ENCODE data around the gene DDB1. TPM values are rescaled to one million over a fixed set of nuclear protein-coding genes. Genes with fewer than 3 reads are reported as not detected.
A peak's percentile ranks its signal among the peaks of the same experiment; 100 is the strongest.

The DDB1 gene
- total RNA-seq, 4 donors from 2014 or later, result 175 to 215 (median 189) TPM

GRCh38 chr11:61361741-61362541 lies 29.0 kb upstream of the DDB1 start, which contains the start of the genes CYB561A3 and TMEM138:
Gene CYB561A3, minus strand, starts transcription at chr11:61361882. Its CDS starts 5,169 bp downstream, at chr11:61356713.
Gene TMEM138, plus strand, starts transcription at chr11:61362374. Its CDS starts 2,017 bp downstream, at chr11:61364391.
- in situ Hi-C loops (cut with MboI; ENCODE audit: low sequenced_read_pairs in 4 of 4) (no loop called here), intact Hi-C loops (cut with DNase I; ENCODE audit: low total_unique reads) (loop anchor here (1.0 to 2.0 kb wide), 3 partner anchors 16 to 67 kb away; partner anchors contain the start of genes CPSF7, DDB1 and TKFC)
- TF ChIP-seq POLR2A (IDR thresholded peaks at IDR 0.05), result peak; percentile 94 to 98
- no peak for TF ChIP-seq CTCF (IDR thresholded peaks at IDR 0.05 in 4 of 5, conservative IDR thresholded peaks at IDR 0.05 in 1 of 5)
- Histone ChIP-seq H3K36me3 (peaks cover 0 to 30% of the 10 kb centered on the region in 2 donors), H3K4me1 (peaks cover 24 to 29% of the 10 kb centered on the region in 2 donors), H3K9me3 (no peaks in the 10 kb centered on the region), H3K4me3 (peak within 1 kb of the TSS; percentile 88 to 99 (median 94)), H3K27me3 (no peaks in the 10 kb centered on the region), H3K27ac (peak within 1 kb of the TSS; percentile 98 to 100 (median 100))
- peak; percentile 86 for ATAC-seq
- DNase-seq, result peak; percentile 87 to 91

- Histone ChIP-seq H3K27ac (peak overlapping the region; percentile 98 to 100 (median 100)), H3K4me1 (peaks cover 24 to 29% of the 10 kb centered on the region in 2 donors), H3K9me3 (no peaks in the 10 kb centered on the region), H3K27me3 (no peaks in the 10 kb centered on the region), H3K4me3 (peak overlapping the region; percentile 88 to 99 (median 94)), H3K36me3 (peaks cover 0 to 24% of the 10 kb centered on the region in 2 donors)
- DNase-seq (no peak), ATAC-seq (peak; percentile 3 to 25)
- TF ChIP-seq CTCF (IDR thresholded peaks at IDR 0.05 in 4 of 5, conservative IDR thresholded peaks at IDR 0.05 in 1 of 5) (no peak), POLR2A (IDR thresholded peaks at IDR 0.05) (no peak)
- intact Hi-C loops (cut with DNase I; ENCODE audit: low total_unique reads), result loop anchor here (1.0 to 2.0 kb wide), 2 partner anchors 28 to 68 kb away; partner anchors contain the start of genes CPSF7, DDB1 and TKFC
- in situ Hi-C loops (cut with MboI; ENCODE audit: low sequenced_read_pairs in 4 of 4), result no loop called here
These were observed 28.4 kb upstream of the DDB1 start for GRCh38 chr11:61361237-61361740.

GRCh38 chr11:61359516-61359915 lies 26.6 kb upstream of the DDB1 start:
- peaks cover 24 to 29% of the 10 kb centered on the region in 2 donors for H3K4me1 ChIP-seq

GRCh38 chr11:61358566-61358965 lies 25.7 kb upstream of the DDB1 start:
- in situ Hi-C loops (cut with MboI; ENCODE audit: low sequenced_read_pairs in 4 of 4) (no loop called here), intact Hi-C loops (cut with DNase I; ENCODE audit: low total_unique reads) (no loop called here)
- Histone ChIP-seq H3K36me3 (peaks cover 0 to 3% of the 10 kb centered on the region in 2 donors), H3K4me1 (peaks cover 22 to 27% of the 10 kb centered on the region in 2 donors), H3K27me3 (no peaks in the 10 kb centered on the region), H3K27ac (peak overlapping the region in 1 of 4 donors; percentile 81), H3K9me3 (no peaks in the 10 kb centered on the region), H3K4me3 (no peak overlapping the region)
- TF ChIP-seq CTCF (IDR thresholded peaks at IDR 0.05 in 4 of 5, conservative IDR thresholded peaks at IDR 0.05 in 1 of 5), result no peak
- no peak for TF ChIP-seq POLR2A (IDR thresholded peaks at IDR 0.05)
- ATAC-seq, result no peak
- no peak for DNase-seq

More at GRCh38 chr11:61359516-61359915, 26.6 kb upstream of the DDB1 start:
- H3K27ac ChIP-seq, result peak overlapping the region; percentile 81 to 100 (median 99)
- no peak for DNase-seq
- H3K9me3 ChIP-seq, result no peaks in the 10 kb centered on the region
- intact Hi-C loops (cut with DNase I; ENCODE audit: low total_unique reads) (no loop called here), in situ Hi-C loops (cut with MboI; ENCODE audit: low sequenced_read_pairs in 4 of 4) (no loop called here)
- no peak overlapping the region for H3K4me3 ChIP-seq
- TF ChIP-seq CTCF (IDR thresholded peaks at IDR 0.05 in 4 of 5, conservative IDR thresholded peaks at IDR 0.05 in 1 of 5), result no peak
- TF ChIP-seq POLR2A (IDR thresholded peaks at IDR 0.05), result no peak
- no peak for ATAC-seq
- peaks cover 0 to 6% of the 10 kb centered on the region in 2 donors for H3K36me3 ChIP-seq
- H3K27me3 ChIP-seq, result no peaks in the 10 kb centered on the region

Measured in gastrocnemius medialis (tissue), 4 donors.